Coronary artery (tissue), 2 donors: Measurements from ENCODE around the gene HDHD3.

Source experiments
- DNase-seq: peaks from one replicate; pipeline ENCODE4 v3.0.0-alpha.2; 2017; ENCODE audit warnings: low spot score
- H3K27ac ChIP-seq, 2 donors: fragments of 200-600 bp; sonication (generic); one replicate each; pipeline ENCODE4 v1.5.1; 2016 to 2019
- H3K4me3 ChIP-seq: fragments of 200-600 bp; sonication (generic); 2 replicates; pipeline ENCODE4 v1.5.1; 2016; ENCODE audit warnings: mild to moderate bottlenecking, moderate library complexity
- CTCF ChIP-seq: fragments of 200-600 bp; sonication (generic); IDR thresholded peaks from one replicate; pipeline ENCODE4 v1.5.1; 2019; ENCODE audit warnings: antibody characterized with exemption

The HDHD3 gene

GRCh38 chr9:113398796-113399195, 22.0 kb upstream of the HDHD3 start:
- Histone ChIP-seq H3K27ac (peak overlapping the region in 1 of 2 donors; percentile 60), H3K4me3 (no peak overlapping the region)
- DNase-seq: no peak
- no peak for TF ChIP-seq CTCF

- DNase-seq: no peak
- no peak overlapping the region for H3K27ac ChIP-seq
- TF ChIP-seq CTCF: no peak
- H3K4me3 ChIP-seq: no peak overlapping the region
These were observed 20.4 kb upstream of the HDHD3 start for GRCh38 chr9:113397203-113397631.

GRCh38 chr9:113395000-113395861, 18.4 kb upstream of the HDHD3 start:
- no peak overlapping the region for H3K4me3 ChIP-seq
- no peak for TF ChIP-seq CTCF
- H3K27ac ChIP-seq: no peak overlapping the region
- no peak for DNase-seq

- Histone ChIP-seq H3K4me3 (no peak overlapping the region), H3K27ac (no peak overlapping the region)
- TF ChIP-seq CTCF: no peak
- no peak for DNase-seq
These were observed 16.5 kb upstream of the HDHD3 start for GRCh38 chr9:113393281-113393680.

- Histone ChIP-seq H3K27ac (no peak overlapping the region), H3K4me3 (no peak overlapping the region)
- no peak for TF ChIP-seq CTCF
- no peak for DNase-seq
These were observed 15.1 kb upstream of the HDHD3 start for GRCh38 chr9:113391917-113392316.

- TF ChIP-seq CTCF: no peak
- Histone ChIP-seq H3K27ac (no peak overlapping the region), H3K4me3 (no peak overlapping the region)
- no peak for DNase-seq
These were observed 13.6 kb upstream of the HDHD3 start for GRCh38 chr9:113390192-113390960.

- no peak overlapping the region for H3K4me3 ChIP-seq
- H3K27ac ChIP-seq: no peak overlapping the region
- no peak for DNase-seq
- no peak for TF ChIP-seq CTCF
These were observed 12.7 kb upstream of the HDHD3 start for GRCh38 chr9:113389451-113389850.
